GM18499 (cell line): ENCODE measurements around the gene MORC4.

Source experiments
- ATAC-seq: cut with Tn5 transposase; IDR thresholded peaks from one replicate; pipeline ENCODE4 v1.9.1; 2021; ENCODE audit warnings: moderate number of reproducible peaks; ENCODE audit not compliant: insufficient read depth, unreplicated experiment

MORC4 gene

DNA sequence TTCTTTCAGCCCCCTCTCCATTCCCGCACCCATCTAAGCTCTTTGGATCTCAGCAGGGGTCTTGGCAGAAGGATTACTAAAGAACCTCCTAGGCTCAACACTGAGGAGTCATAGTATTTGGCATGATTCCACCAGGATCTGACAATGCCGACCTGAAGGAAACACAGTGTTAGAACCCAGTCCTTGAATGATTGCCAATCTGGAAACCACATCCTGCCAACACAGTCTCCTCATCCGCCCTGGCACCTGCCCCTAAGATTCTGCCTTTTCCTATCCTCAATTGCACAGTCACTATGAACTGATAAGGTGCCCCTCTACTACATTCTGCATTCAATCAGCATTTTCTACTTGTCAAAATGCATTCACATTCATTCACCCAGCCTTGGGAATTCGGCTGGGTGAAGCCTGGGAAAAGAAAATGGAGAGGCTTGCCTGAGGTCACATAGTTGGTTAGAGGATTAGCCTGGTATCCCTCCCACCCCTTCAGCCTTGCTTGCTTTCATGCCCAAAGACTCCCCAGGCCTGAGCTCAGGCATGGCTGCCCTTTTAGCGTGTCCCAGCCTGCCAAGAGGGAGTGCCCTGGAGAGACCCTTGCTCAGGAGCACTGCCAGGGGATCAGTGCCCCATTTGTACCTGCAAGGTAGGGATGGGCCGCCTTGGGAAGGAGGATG lies 82.0 kb downstream of the MORC4 start:
- ATAC-seq: no peak

DNA sequence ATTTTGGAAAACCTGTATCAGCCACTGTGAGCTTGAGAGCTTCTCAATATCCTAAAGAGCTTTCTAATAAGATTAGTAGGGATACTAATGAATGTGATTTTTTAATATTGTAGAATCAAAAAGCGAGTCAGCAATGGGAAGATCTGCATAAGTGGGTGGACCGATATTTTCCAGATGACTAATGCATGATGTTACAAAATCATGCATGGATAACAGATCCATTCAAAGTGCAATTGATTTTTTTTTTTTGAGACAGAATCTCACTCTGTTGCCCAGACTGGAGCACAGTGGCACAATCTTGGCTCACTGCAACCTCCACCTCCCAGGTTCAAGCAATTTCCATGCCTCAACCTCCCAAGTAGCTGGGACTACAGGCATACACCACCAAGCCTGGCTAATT lies 87.1 kb downstream of the MORC4 start:
- ATAC-seq: no peak

DNA sequence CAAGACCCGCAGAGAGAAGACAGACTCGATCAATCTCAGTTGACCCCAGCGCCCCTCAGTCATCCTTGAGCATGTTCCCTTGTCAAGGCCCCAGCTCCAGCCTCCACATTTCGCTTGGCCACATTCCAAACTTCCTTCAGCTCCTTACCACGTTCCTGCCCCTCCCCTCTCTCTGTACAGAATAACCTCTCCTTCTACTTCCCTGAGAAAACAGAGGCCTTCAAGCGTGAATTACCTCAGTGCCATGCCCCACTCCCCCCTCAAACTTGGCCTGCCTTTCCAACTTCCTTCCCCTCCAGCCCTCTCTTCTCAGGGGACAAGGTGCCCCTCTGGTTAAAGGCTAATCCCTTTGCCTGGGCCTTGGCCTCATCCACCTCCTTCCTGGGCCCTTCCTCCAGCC lies 93.7 kb downstream of the MORC4 start:
- no peak for ATAC-seq

DNA sequence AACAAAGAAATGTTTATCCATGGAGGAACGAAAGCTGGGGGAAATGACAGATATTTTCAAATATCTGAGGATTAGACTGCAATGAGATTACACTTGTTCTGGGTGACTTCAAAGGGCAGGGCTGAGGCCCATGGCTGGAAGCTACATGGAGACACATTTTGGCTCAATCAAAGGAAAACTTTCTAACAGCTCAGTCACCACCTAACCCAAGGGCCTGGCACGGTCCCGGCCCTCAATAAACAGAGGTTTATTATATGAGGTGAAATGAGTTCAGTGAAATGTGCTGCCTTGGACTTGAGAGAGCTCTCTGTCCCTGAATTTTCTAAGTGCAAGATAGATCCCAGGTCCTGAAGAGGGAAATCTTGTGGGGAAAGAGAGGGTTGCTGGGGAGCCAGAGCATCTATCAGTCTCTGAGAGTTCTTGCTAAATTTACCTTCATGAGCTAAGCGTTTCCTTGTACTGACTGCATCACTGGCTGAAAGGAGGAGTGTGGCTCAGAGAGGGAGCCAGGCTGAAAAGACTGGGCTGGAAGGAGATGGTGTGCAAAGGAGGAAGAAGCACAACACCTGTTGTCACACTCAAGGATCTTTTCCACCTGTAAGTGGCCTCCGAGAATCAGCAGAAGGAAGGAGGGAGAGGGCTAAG lies 94.8 kb downstream of the MORC4 start:
- no peak for ATAC-seq

DNA sequence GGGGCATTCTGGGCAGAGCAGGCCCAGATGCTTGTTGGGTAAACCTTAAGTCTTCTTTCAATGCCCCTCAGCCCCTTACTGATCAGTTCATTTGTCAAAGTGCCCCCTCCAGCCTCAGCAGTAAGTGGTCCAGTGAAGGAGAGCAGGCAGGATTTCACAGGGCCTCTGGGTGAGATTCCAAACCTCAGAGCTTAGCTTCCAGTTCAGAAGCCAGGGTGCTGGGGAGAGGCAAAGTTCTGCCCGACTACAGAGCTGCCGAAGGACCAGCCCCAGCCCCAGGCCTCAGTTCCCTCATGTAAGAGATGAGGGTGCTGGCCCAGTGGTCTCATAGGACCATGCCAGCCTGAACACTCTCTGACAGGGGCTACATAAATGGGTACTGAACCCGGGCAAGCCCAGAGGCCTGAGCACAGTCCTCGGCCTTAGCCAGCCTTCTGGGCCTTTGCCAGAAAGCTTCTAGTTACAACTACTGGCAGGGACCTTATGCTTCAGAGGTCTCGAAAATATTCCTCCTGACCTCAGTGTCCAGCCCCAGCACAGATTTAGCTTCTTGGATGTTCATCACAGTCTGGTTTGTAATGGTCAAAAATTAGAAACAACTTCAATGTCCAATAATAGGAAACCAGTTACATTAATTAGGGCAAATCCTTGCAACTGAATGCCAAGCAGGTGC lies 96.0 kb downstream of the MORC4 start:
- ATAC-seq: no peak

DNA sequence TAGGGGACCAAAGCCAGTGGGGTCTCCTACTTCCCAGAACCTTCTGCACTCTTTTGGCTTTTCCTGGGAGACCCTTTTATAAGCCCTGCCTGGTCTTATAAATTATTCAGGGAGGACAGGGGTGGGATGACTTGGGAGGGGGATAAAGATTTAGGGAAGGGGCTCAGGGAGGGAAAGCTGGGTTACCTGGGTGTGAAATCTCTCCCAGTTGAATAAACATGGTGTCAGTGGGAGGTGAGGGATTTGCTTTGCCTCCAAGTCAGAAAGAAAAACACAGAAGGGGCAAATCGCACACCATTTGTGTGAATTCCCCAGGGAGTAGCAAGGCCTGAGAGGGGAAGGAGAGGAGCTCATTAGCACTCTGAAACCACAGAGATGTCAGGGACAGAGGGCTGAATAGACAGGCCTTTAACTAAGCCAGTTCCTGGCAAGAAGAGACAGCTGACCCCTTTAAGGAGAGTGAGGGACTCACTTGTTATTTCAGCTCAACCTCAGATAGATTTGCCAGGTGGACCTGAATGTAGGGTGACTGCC lies 96.7 kb downstream of the MORC4 start, which contains the start of gene RIPPLY1:
Gene RIPPLY1 (minus strand): TSS at position 51 of the 534 bp plus-strand sequence. CDS start 54 bp downstream, outside the sequence.
- ATAC-seq: no peak

DNA sequence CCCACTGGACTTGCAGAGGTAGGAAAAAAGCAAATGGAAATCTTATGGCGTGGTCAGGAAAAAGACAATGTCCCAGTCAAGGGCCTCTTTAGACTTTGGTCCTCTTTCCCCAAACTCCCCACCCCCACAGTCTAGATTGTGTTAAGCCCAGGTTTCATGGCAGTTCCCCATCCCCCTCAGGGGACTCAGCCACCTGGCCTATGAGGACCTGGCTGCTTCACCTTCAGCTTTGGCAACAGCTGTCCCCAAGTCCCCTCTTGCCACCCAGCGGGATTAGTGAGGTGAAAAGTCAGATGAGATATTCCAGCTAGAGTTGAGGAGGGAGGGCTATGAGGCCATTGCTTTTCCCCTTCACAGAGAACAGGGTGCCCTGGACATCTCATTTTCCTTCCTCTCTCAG lies 97.3 kb downstream of the MORC4 start:
- no peak for ATAC-seq

DNA sequence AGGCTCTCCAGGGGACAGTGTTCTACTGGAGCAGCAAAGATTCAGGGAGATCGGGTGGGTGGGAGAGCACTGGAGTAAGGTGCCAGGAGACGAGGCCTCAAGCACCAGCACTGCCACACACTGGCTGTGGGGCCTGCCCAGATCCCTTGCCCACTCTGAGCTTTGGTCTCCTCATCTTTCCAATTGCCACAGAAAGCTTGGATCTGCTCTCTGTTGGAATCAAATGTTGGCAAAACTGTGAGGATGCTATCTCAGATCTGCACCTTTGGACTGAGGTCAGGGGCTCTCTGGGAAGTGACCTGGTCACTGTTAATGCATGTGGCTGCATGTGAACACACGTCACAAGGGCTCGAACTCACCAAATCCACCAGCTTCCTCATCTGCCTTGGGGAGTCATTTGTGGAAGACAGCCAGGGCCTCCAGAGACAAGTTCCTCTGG lies 98.2 kb downstream of the MORC4 start:
- ATAC-seq: no peak

DNA sequence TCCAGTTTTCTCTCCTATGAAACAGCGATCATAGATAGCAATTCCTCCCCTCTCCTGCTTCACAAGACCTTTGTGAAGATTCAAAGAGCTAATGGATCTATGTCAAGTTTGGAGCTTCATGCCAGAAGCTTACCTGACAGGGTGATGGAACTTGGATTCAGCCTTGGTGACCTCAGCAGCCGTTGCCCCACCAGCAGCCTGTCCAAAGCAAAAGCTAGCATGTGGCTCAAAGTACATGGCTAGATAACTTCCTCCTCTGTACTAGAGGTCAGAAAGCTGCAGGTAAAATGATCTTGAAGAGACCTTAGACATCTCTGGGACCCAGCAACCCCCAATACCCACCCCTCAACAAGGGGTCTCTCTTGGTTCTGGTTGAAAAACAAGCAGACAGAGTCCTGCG lies 98.7 kb downstream of the MORC4 start:
- ATAC-seq: no peak

DNA sequence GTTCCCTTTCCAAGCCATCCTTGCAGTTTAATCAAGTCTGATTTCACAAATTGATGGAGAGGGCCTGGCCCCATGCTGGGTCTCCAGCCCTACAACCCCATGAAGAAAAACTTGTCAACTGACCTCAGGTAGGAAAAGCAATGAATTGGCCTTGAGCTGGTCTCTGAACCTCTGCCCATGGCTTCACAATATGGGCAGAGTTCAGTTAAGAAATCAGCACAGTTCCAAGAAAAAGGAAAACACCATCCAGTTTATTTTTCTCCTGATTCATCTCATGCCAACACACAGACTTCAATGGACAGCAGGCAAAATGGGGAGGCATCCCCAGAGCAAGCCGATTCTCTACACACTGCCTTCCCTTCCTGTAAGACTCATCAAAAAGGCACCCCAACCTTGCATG lies 100.2 kb downstream of the MORC4 start:
- no peak for ATAC-seq

DNA sequence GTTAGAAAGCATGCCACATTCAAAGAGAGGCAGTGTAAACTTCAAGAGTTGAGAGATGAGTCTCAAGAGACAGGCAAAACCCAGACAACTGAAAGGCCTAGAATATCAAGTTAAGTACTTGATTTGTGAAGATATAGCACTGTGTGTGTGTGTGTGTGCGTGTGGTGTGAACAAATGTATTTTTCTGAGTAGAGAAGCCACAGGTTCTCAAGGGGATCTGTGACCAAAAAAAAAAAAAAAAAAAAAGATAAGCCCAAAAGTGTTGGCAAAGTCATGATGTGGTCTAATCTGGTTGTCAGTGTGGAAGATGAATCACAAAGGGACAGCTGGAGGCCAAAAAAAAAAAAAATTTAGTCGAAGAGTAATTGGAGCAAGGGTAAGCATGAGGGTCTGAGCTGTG lies 100.7 kb downstream of the MORC4 start:
- ATAC-seq: no peak

DNA sequence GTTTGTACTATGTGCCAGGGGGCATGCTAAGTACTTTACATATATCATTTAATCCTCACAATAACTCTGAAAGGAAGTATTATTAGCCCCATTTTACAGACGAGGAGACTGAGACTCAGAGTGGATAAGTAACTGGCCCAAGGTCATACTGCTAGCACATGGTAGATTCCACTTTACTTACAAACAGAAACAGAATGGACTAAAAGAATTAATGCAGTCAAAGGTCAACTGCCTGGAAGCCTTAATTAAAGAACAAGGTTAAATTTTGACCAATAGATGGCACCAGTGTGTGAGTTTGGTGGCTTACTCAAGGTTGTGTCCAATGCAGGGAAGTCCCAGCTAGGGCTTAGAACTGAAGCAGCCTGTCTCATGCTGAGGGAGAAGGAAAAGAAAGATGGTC lies 101.5 kb downstream of the MORC4 start:
- peak; percentile 69 for ATAC-seq

DNA sequence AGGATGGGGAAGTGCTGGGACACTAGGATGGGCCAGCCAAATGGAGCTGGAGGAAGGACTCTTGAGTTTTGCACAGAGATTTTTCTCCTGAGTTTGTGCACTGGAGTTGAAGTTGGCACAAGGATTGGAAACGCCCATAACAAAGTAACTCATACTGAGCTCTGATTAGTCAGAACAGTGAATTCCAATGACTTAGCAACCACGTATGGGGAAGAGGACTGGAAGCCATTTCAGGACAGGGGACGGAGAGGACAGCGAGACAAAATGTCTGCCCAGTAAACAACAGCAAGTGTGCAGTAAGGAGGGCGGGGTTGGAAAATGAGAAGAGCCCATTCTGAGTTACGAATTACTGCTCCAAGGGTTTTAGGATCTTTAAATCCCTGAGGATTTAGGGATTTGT lies 102.8 kb downstream of the MORC4 start:
- no peak for ATAC-seq

DNA sequence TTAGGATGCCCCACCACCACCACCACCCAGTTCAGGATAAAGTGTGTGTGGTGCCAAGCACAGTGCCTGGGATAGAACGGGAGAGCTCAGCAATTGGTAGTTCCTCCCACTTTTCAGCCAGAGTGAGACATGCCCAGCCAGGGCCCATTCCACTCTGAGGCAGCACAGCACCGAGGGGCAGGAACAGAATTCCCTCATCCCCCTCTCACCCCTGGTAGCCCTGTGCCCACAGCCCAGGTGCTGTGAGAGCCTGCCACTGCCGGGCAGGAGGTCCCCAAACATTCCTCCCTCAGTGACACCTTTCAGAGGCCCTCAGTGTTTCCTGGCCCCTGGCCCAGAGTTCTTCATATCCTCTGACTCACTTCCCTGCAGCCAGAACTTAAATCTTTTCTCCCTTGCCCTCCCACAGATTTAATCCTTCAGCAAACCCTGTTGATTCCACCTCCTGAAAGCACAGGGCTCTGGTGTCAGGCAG lies 105.0 kb downstream of the MORC4 start:
- no peak for ATAC-seq

DNA sequence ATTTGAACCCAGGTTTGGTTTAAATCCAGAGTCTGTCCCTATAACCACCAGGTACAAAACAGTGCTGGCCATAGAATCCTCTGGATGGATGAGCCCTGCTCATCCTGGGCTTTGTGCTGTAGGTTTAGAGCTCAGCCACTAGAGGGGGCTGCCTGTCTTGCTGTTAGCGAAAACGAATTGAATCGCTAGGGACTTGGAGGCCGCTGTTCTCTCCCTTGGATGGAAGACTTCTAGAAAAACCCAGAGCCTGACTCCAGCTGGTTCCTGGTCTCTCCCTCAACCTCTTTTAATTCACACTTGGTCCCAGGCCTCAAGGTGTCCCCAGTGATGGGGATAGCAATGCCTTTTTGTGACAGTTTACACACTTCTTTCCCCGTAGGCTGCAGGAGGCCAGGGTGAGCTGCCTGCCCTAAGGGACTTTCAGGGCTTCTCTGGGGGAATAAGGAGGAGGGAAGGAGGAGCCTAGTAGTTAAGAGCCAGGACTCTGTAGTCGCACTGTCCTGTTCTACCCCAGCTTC lies 105.6 kb downstream of the MORC4 start:
- no peak for ATAC-seq

DNA sequence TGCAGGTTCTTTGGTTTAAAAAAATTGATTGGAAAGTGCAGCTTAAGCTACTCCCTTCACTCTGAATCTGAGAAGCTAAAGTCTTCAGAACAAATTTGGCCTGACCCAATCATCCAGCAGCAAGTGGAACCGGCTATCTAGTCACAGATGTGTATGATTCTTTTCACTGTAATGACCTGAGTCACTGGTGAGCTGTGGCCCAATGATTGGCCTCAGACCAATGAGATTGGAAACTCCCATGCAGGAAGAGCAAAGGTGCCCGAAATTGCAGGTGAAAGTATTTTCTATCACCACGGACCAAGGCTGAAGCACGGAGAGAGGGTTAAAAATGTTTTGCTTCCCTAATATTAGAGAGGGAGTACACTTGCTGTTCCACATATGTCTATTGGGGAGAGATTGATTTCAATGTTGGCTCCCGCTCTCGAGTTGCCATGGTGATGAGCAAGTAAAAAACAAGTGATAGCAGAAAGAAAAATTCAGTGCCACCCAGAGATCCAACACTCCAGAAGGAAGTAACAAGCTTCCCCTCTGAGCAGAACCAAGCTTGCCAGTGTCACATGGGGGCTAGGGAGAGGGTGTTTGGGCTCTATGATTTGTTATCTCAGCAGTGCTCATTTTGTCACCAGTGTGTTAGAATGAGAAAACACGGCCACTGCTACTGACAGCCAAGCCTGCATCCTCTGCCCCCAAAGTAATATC lies 108.1 kb downstream of the MORC4 start:
- ATAC-seq: no peak
